ENCODE measurements around the gene ODC1.

ODC1 gene

GRCh38 chr2:10397878-10398277, 50.2 kb downstream of the ODC1 start:
- no peaks in the 10 kb centered on the region for H3K79me2 ChIP-seq (ENCODE audit: insufficient read depth, low read length)
- TF ChIP-seq CTCF (IDR thresholded peaks at IDR 0.05; ENCODE audit: borderline replicate concordance, extremely low read depth, low read length, poor library complexity, severe bottlenecking) = no peak
- no peak for TF ChIP-seq EZH2 (IDR thresholded peaks at IDR 0.05; ENCODE audit: borderline replicate concordance, low read depth, low read length, severe bottlenecking)

GRCh38 chr2:10397297-10397875, 50.7 kb downstream of the ODC1 start:
- Histone ChIP-seq H3K4me2 (ENCODE audit: insufficient read depth, low read length) (no peak overlapping the region), H3K9ac (ENCODE audit: low read depth, low read length) (no peak overlapping the region), H3K9me3 (ENCODE audit: insufficient read depth, low read length, severe bottlenecking) (no peaks in the 10 kb centered on the region), H3K4me1 (ENCODE audit: insufficient read depth, low read length) (no peaks in the 10 kb centered on the region), H3K36me3 (ENCODE audit: insufficient read depth, low read length) (no peaks in the 10 kb centered on the region), H3K4me3 (ENCODE audit: low read depth in 1 of 2, low read length in 2 of 2) (no peak overlapping the region), H3K27me3 (ENCODE audit: insufficient read depth, low read length, poor library complexity) (no peaks in the 10 kb centered on the region), H3K27ac (ENCODE audit: low read length) (no peak overlapping the region), H3K79me2 (ENCODE audit: insufficient read depth, low read length) (no peaks in the 10 kb centered on the region), H4K20me1 (ENCODE audit: insufficient read depth, low read length) (peaks cover 13% of the 10 kb centered on the region; the same call in 1 of the 2 replicates), H2AFZ (ENCODE audit: low read depth, low read length) (no peak overlapping the region)
- no peak for DNase-seq
- ATAC-seq (ENCODE audit: insufficient read depth, low read depth) = no peak; the same call in 2 of the 3 replicates
- TF ChIP-seq CTCF (IDR thresholded peaks at IDR 0.05; ENCODE audit: borderline replicate concordance, extremely low read depth, low read length, poor library complexity, severe bottlenecking) (no peak), EZH2 (IDR thresholded peaks at IDR 0.05; ENCODE audit: borderline replicate concordance, low read depth, low read length, severe bottlenecking) (no peak)

More at GRCh38 chr2:10397878-10398277, 50.2 kb downstream of the ODC1 start:
- Histone ChIP-seq H3K9ac (ENCODE audit: low read depth, low read length) (no peak overlapping the region), H3K9me3 (ENCODE audit: insufficient read depth, low read length, severe bottlenecking) (no peaks in the 10 kb centered on the region), H4K20me1 (ENCODE audit: insufficient read depth, low read length) (peaks cover 13% of the 10 kb centered on the region; the same call in 1 of the 2 replicates), H3K4me1 (ENCODE audit: insufficient read depth, low read length) (no peaks in the 10 kb centered on the region), H3K27ac (ENCODE audit: low read length) (no peak overlapping the region), H3K36me3 (ENCODE audit: insufficient read depth, low read length) (no peaks in the 10 kb centered on the region), H2AFZ (ENCODE audit: low read depth, low read length) (no peak overlapping the region), H3K27me3 (ENCODE audit: insufficient read depth, low read length, poor library complexity) (no peaks in the 10 kb centered on the region), H3K4me3 (ENCODE audit: low read depth in 1 of 2, low read length in 2 of 2) (no peak overlapping the region), H3K4me2 (ENCODE audit: insufficient read depth, low read length) (no peak overlapping the region)
- ATAC-seq (ENCODE audit: insufficient read depth, low read depth) (no peak), DNase-seq (no peak)

GRCh38 chr2:10396464-10396863, 51.7 kb downstream of the ODC1 start:
- ATAC-seq (ENCODE audit: insufficient read depth, low read depth) = no peak
- no peak for DNase-seq
- no peaks in the 10 kb centered on the region for H3K27me3 ChIP-seq (ENCODE audit: insufficient read depth, low read length, poor library complexity)
- H3K4me1 ChIP-seq (ENCODE audit: insufficient read depth, low read length) = no peaks in the 10 kb centered on the region
- H2AFZ ChIP-seq (ENCODE audit: low read depth, low read length) = no peak overlapping the region
- H3K27ac ChIP-seq (ENCODE audit: low read length) = no peak overlapping the region
- peaks cover 13% of the 10 kb centered on the region; the same call in 1 of the 2 replicates for H4K20me1 ChIP-seq (ENCODE audit: insufficient read depth, low read length)
- no peak overlapping the region for H3K4me2 ChIP-seq (ENCODE audit: insufficient read depth, low read length)
- no peak overlapping the region for H3K9ac ChIP-seq (ENCODE audit: low read depth, low read length)
- H3K79me2 ChIP-seq (ENCODE audit: insufficient read depth, low read length) = no peaks in the 10 kb centered on the region
- no peaks in the 10 kb centered on the region for H3K36me3 ChIP-seq (ENCODE audit: insufficient read depth, low read length)
- H3K9me3 ChIP-seq (ENCODE audit: insufficient read depth, low read length, severe bottlenecking) = no peaks in the 10 kb centered on the region
- no peak for TF ChIP-seq EZH2 (IDR thresholded peaks at IDR 0.05; ENCODE audit: borderline replicate concordance, low read depth, low read length, severe bottlenecking)
- no peak for TF ChIP-seq CTCF (IDR thresholded peaks at IDR 0.05; ENCODE audit: borderline replicate concordance, extremely low read depth, low read length, poor library complexity, severe bottlenecking)
- no peak overlapping the region for H3K4me3 ChIP-seq (ENCODE audit: low read depth in 1 of 2, low read length in 2 of 2)
